H54 (cell line): ENCODE data around the gene DMBT1.

Experiments used
- DNase-seq: peaks from one replicate; pipeline ENCODE4 v3.0.0; 2011; ENCODE audit warnings: low spot score, mixed read lengths; ENCODE audit not compliant: insufficient read length
- FAIRE-seq: peaks from 3 replicates; lab custom pipeline; 2011; peaks lifted over from hg19 to GRCh38; lab: Jason Lieb, UNC
- POLR2A ChIP-seq: IDR thresholded peaks from 2 replicates; pipeline ENCODE4 v1.6.1; 2011; ENCODE audit warnings: low read depth, mild to moderate bottlenecking, low read length

The DMBT1 gene

GRCh38 chr10:122560279-122560804 lies at the start of gene DMBT1:
TSS of gene DMBT1 (plus strand) at chr10:122560754. CDS start at chr10:122560771, 17 bp downstream.
- TF ChIP-seq POLR2A = no peak
- DNase-seq = no peak
- FAIRE-seq = no peak

GRCh38 chr10:122513053-122513452 lies 47.5 kb upstream of the DMBT1 start:
- no peak for DNase-seq
- FAIRE-seq = no peak
- no peak for TF ChIP-seq POLR2A

DNA sequence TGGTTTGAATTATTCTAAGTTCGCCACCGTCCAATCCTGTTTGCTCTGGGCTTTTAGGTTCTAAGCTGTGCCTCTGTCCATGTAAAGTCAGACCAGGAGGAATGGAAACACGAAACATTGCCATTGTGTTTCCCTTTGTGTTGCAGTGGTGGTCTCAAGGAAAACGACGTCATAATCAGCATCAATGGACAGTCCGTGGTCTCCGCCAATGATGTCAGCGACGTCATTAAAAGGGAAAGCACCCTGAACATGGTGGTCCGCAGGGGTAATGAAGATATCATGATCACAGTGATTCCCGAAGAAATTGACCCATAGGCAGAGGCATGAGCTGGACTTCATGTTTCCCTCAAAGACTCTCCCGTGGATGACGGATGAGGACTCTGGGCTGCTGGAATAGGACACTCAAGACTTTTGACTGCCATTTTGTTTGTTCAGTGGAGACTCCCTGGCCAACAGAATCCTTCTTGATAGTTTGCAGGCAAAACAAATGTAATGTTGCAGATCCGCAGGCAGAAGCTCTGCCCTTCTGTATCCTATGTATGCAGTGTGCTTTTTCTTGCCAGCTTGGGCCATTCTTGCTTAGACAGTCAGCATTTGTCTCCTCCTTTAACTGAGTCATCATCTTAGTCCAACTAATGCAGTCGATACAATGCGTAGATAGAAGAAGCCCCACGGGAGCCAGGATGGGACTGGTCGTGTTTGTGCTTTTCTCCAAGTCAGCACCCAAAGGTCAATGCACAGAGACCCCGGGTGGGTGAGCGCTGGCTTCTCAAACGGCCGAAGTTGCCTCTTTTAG lies 46.3 kb upstream of the DMBT1 start:
- FAIRE-seq (no peak), DNase-seq (no peak)
- no peak for TF ChIP-seq POLR2A

GRCh38 chr10:122515022-122515424 lies 45.5 kb upstream of the DMBT1 start:
- no peak for DNase-seq

GRCh38 chr10:122515588-122516231 lies 44.8 kb upstream of the DMBT1 start:
- TF ChIP-seq POLR2A = no peak
- FAIRE-seq (no peak), DNase-seq (peak; percentile 36)

More at GRCh38 chr10:122515022-122515424, 45.5 kb upstream of the DMBT1 start:
- TF ChIP-seq POLR2A = no peak
- FAIRE-seq = no peak

DNA sequence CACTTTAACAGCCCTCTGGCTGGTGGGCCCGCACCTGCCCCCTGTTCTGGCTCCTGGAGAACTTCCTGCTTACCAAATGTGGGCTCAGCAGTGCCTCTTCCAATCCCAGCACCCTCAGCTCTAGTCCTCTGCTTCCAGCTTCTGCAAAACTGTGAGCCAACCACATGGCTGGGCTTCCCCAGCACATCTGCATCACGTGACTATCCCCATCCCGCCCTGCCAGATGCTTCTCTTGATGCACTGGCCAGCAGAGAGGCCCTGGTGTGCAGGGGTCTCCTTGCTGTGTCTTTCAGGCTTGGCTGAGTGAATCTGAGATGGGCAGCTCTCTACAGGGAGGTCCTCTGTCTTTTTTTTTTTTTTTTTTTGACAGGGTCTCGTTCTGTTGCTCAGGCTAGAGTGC lies 43.8 kb upstream of the DMBT1 start:
- DNase-seq (no peak), FAIRE-seq (no peak)
- TF ChIP-seq POLR2A = no peak

DNA sequence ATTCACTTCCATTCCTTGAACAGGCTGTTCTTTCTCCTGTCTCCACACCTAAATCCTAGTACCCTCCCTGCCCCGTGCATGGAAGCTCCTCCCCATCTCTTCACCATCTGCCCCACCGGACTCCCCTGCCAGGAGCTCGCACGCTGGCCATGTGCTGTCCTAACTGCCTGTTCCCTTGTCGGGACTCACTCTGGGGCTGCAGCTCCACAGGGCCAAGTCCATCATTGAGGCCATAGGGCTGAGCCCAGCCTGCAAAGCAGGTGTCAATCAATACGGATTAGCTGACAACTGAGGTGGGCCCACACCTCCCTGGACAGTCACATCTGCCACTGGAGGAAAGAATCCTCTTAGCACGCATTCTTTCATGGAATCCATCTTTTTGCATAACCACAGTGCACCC lies 41.4 kb upstream of the DMBT1 start:
- TF ChIP-seq POLR2A = no peak
- FAIRE-seq (no peak), DNase-seq (no peak)

- TF ChIP-seq POLR2A = no peak
- DNase-seq (no peak), FAIRE-seq (no peak)
These were observed 40.7 kb upstream of the DMBT1 start for GRCh38 chr10:122519873-122520272.

DNA sequence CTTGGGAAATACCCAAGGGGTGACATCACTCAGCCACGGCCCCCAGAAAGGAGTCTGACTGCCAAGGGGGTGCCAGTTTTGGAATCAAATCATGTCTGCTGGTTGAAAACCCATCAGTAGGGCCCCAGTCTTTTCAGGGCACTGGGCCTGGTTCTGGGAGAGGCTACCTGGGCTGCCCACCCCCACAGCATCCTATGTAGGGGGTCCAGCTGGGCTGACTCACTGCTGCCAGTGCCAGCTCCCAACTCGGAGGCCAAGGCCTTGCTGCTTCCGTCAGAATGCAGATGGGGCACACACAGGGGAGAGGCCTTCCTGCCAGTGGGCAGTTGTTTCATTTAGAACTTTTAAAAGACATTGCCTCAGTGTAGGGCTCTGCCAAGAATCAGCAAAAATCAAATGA lies 39.5 kb upstream of the DMBT1 start:
- DNase-seq (no peak), FAIRE-seq (no peak)
- TF ChIP-seq POLR2A = no peak

GRCh38 chr10:122524811-122525210 lies 35.7 kb upstream of the DMBT1 start:
- DNase-seq = no peak
- no peak for TF ChIP-seq POLR2A
- FAIRE-seq = no peak

DNA sequence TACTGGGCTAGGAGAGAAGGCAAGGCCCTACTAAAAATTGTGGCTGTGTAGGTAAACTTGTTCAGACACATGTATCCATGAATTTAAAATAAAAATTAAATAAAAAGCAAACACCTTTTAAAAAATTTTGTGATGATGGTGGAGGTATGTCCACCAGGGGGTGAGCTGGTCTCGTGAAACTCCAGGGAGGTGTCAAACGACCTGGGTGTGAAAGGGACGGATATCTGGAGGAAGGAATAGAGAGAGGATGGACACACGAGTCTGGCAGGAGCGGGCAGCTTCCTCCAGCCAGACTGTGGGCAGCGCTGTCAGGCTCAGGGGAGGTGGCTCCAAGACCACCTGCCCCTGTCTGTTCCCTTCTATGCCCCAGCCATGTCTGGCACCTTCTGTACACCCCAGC lies 34.8 kb upstream of the DMBT1 start:
- DNase-seq = no peak

DNA sequence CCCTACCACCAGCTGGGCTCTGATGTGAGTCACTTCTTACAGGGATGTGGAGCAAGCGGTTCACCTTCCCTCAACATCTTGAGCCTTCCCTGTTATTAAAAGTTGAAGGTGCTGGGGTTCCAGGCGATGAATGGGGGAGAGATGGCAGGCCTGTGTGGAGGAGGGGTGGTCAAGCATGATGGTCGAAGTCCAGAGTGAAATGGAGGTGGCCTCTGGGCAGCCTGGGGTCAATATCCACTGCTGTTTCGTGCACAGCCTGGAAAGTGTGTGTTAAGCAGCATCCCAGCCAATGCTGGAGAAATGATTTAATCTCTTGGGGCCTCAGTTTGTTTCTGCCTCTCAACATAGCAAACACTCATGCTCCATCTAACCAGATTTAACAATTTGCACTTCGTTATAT lies 33.7 kb upstream of the DMBT1 start:
- FAIRE-seq = no peak
- no peak for TF ChIP-seq POLR2A
- DNase-seq = no peak

More for the DNA sequence above, 34.8 kb upstream of the DMBT1 start:
- no peak for FAIRE-seq
- TF ChIP-seq POLR2A = no peak

- FAIRE-seq (no peak), DNase-seq (no peak)
- TF ChIP-seq POLR2A = no peak
These were observed 30.4 kb upstream of the DMBT1 start for GRCh38 chr10:122530177-122530576.

DNA sequence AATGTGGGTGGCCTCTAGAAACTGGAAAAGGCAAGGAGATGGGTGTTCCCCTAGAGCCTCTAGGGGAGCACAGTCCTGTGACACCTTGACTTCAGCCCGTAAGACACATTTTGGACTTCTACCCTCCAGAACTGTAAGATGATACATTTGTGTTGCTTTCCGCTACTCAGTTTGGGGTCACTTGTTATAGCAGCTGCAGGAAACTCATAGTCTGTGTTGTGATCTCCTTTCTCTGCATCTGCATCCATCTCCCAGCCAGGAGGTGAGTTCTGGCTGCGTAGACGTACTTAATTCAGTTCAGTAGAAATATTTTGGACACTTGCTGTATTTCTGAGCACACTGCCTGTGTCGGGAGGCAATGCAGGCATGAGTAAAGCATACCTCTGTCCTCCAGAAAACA lies 29.3 kb upstream of the DMBT1 start:
- no peak for TF ChIP-seq POLR2A
- DNase-seq (no peak), FAIRE-seq (no peak)
